Measurements from ENCODE around the gene LCE2A. TPM values are rescaled to one million over a fixed set of nuclear protein-coding genes. Genes with fewer than 3 reads are reported as not detected.

LCE2A gene
- total RNA-seq, 1 donor from 2014 or later = not detected

- intact Hi-C loops (cut with DNase I) = no loop called here
- ATAC-seq (ENCODE audit: poor library complexity) (no peak), DNase-seq (no peak)
Measured at GRCh38 chr1:152737997-152738396, 39.9 kb downstream of the LCE2A start.

- intact Hi-C loops (cut with DNase I) = no loop called here
- ATAC-seq (ENCODE audit: poor library complexity) = no peak
- no peak for DNase-seq
Measured at GRCh38 chr1:152739841-152740240, 41.7 kb downstream of the LCE2A start.

DNA sequence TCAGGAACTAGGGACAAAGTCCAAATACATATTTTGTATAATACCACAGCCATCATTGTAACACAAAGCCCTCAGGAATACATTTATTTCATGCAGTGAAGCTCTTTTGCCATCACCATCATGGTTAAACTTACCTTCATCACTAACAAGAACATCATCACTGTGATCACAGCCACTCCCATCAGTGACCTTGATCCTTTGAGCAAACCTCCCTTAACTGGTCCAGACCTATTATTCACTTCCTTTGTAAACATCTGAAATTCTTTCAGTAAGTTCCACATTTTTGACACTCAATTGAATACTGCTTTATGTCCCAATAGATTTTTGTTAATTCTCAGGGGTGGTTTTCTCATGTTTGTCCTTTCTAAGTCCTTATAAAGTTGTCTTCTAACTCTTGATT lies 43.5 kb downstream of the LCE2A start:
- no peak for ATAC-seq (ENCODE audit: poor library complexity)
- no peak for DNase-seq
- intact Hi-C loops (cut with DNase I) = no loop called here

DNA sequence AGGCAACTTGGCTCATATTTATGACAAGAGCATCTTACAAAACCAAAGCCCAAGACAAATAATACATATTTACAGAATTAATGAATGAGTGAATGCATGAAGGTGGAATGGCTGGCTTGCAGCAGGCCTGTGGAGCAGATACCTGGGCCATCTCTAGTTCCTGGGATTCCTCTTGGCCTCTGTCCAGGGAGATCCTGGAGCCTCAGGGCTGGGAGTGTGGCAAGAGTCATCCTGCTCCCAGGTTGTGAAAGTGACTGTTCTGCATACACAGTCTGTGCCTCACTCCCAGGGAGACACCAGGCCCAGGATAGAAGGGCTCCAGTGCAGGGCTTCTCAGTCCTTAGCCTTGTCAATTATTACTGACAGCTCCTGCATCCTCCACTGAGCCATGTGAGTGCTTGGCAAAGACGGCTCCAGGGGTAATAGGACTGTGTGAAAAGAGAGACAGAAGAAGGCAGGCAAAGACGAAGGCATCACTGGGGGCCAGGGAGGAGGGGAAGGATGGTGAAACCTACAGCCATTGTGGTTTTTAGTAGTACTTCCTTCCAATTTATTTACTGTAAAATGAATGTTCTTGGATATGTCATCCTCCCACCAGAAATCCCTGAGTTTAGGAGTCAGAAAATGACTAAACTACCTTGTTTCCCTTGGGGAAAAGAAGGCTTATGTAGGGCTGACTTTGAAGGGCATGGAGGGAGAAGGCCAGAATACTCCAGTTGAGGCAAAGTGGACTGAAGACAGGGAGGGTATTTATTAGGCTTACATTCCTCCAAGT lies 45.4 kb downstream of the LCE2A start:
- intact Hi-C loops (cut with DNase I) = no loop called here
- DNase-seq = no peak
- no peak for ATAC-seq (ENCODE audit: poor library complexity)

DNA sequence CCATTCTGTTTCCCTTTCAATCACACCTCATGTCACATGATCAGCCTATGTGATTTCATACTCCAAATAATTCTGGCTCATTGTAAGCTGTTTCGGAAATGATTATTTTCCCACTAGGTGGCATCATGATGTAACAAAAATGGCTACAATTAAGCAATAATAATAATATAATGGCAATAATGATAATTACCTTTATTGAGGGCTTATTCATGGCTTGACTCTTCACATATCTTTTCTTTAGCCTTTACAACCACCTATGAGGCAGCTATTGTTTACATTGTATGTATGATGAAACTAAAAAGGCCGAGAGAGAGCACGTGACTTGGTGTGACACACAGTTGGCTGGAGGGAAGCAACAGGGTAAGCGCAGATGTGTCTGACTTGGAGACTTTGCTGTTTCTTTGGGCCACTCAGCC lies 47.2 kb downstream of the LCE2A start:
- ATAC-seq (ENCODE audit: poor library complexity) = no peak
- intact Hi-C loops (cut with DNase I) = no loop called here
- no peak for DNase-seq

DNA sequence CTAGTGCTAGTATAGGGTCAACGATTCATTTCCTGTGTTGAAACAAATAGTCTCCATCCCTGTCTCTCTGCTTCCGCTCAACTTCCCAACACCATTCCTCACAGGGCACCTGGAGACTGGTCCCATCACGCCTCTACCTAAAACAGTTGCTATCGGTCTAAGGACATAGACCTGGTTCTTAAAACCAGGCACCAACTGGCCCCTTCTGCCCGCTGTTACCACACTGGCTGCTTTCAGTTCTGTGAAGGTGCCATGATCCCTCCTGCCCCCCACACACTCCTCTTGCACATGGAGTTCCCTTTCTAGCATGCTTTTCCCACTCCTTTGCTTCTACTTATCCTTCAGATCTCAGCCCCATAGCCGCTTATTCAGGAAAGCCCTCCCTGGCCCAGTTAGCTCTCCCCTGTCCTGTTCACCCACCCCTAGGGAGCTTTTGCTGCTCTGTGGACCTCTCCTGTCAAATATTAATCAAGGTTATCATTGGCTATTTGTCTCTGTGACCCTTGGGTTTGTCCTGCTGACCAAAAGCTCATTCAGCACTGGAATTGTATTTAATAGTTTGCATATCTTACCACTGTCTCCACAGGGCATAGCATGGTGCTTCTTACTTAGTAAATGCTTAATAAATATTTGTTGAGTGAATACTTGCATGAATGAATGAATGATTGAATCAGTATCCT lies 47.8 kb downstream of the LCE2A start:
- intact Hi-C loops (cut with DNase I) = no loop called here
- ATAC-seq (ENCODE audit: poor library complexity) = no peak
- no peak for DNase-seq

GRCh38 chr1:152747831-152748230 lies 49.7 kb downstream of the LCE2A start:
- ATAC-seq (ENCODE audit: poor library complexity) = no peak

More at GRCh38 chr1:152747831-152748230, 49.7 kb downstream of the LCE2A start:
- intact Hi-C loops (cut with DNase I) = no loop called here
- no peak for DNase-seq

Other genes with a start within 250 kb of the LCE2A start
- gene LCE5A, start 187.5 kb upstream of the LCE2A start, total RNA-seq = not detected
- not detected for gene CRCT1, start 183.9 kb upstream of the LCE2A start, total RNA-seq
- gene LCE3E, start 131.6 kb upstream of the LCE2A start, total RNA-seq = not detected
- not detected for gene LCE3D, start 117.8 kb upstream of the LCE2A start, total RNA-seq
- not detected for gene LCE3C, start 98.1 kb upstream of the LCE2A start, total RNA-seq
- not detected for gene LCE3B, start 84.5 kb upstream of the LCE2A start, total RNA-seq
- not detected for gene LCE3A, start 75.2 kb upstream of the LCE2A start, total RNA-seq
- not detected for gene LCE2D, start 35.0 kb upstream of the LCE2A start, total RNA-seq
- not detected for gene LCE2C, start 23.1 kb upstream of the LCE2A start, total RNA-seq
- gene LCE2B, start 12.2 kb upstream of the LCE2A start, total RNA-seq = not detected
- not detected for gene LCE4A, start 9.8 kb downstream of the LCE2A start, total RNA-seq
- gene KPRP, start 59.7 kb downstream of the LCE2A start, total RNA-seq = not detected
- gene LCE1F, start 76.8 kb downstream of the LCE2A start, total RNA-seq = not detected
- gene LCE1E, start 87.9 kb downstream of the LCE2A start, total RNA-seq = not detected
- gene LCE1D, start 98.4 kb downstream of the LCE2A start, total RNA-seq = not detected
- gene LCE1C, start 108.3 kb downstream of the LCE2A start, total RNA-seq = not detected
- not detected for gene LCE1B, start 113.6 kb downstream of the LCE2A start, total RNA-seq
- gene LCE1A, start 129.1 kb downstream of the LCE2A start, total RNA-seq = not detected
- gene LCE6A, start 144.5 kb downstream of the LCE2A start, total RNA-seq = not detected
- not detected for gene LCE7A, start 161.7 kb downstream of the LCE2A start, total RNA-seq
- not detected for gene SMCP, start 180.0 kb downstream of the LCE2A start, total RNA-seq
- not detected for gene IVL, start 210.2 kb downstream of the LCE2A start, total RNA-seq
- gene SPRR5, start 248.9 kb downstream of the LCE2A start, total RNA-seq = not detected